Measurements from ENCODE around the gene TAGLN3. TPM values are rescaled to one million over a fixed set of nuclear protein-coding genes. Genes with fewer than 3 reads are reported as not detected.

Gene TAGLN3
- polyA plus RNA-seq, 1 of the 3 experiments (the other 2 are of a cell fraction) = 19.6 TPM

- no peak overlapping the region for H3K27ac ChIP-seq (ENCODE audit: low read depth in 2 of 2, low read length in 1 of 2)
- no peaks in the 10 kb centered on the region for H3K79me2 ChIP-seq (ENCODE audit: insufficient read depth)
- no peaks in the 10 kb centered on the region for H3K27me3 ChIP-seq (ENCODE audit: insufficient read depth)
- 98% methylated on average over 3 of the region's 3 CpGs for WGBS (ENCODE audit: low lambda C conversion rate)
- H4K20me1 ChIP-seq (ENCODE audit: insufficient read depth) = no peaks in the 10 kb centered on the region
- no peaks in the 10 kb centered on the region for H3K9me3 ChIP-seq
- TF ChIP-seq TCF12 (IDR thresholded peaks at IDR 0.05) = no peak
- no peak for TF ChIP-seq RFX5 (IDR thresholded peaks at IDR 0.05; ENCODE audit: low read length)
- TF ChIP-seq CTCF (IDR thresholded peaks at IDR 0.05) = no peak
- no peak for TF ChIP-seq USF1 (IDR thresholded peaks at IDR 0.05; ENCODE audit: borderline replicate concordance, low read depth)
- TF ChIP-seq SMC3 (IDR thresholded peaks at IDR 0.05; ENCODE audit: low read depth, low read length) = no peak
- TF ChIP-seq RCOR1 (IDR thresholded peaks at IDR 0.05; ENCODE audit: low read length) = no peak
- TF ChIP-seq PBX3 (IDR thresholded peaks at IDR 0.05) = no peak
- ChIA-PET CTCF (interaction anchor here (1.7 to 12.2 kb wide), 5 partner anchors 43 to 301 kb away, joined by 5 to 255 read pairs (median 10); no protein-coding TSS in a partner anchor), POLR2A (no interaction called here)
- peaks cover 2 to 7% of the 10 kb centered on the region in 2 experiments; a peak in 2 of 4 replicates for H3K4me1 ChIP-seq (ENCODE audit: control insufficient read depth in 1 of 2, insufficient read depth in 2 of 2, low read depth in 1 of 2, low read length in 1 of 2)
- no peak overlapping the region for H3K9ac ChIP-seq
- no peak overlapping the region for H2AFZ ChIP-seq (ENCODE audit: low read depth)
- H3K4me2 ChIP-seq = no peak overlapping the region
- peaks cover 26% of the 10 kb centered on the region for H3F3A ChIP-seq (replicated peaks; ENCODE audit: insufficient read depth)
- H3K4me3 ChIP-seq (ENCODE audit: low read depth in 2 of 2, low read length in 1 of 2) = no peak overlapping the region
- peaks cover 52 to 63% of the 10 kb centered on the region in 2 experiments for H3K36me3 ChIP-seq (replicated peaks in 1 of 2; ENCODE audit: control insufficient read depth in 1 of 2, insufficient read depth in 2 of 2, low read length in 1 of 2)
- H3K9me2 ChIP-seq = no peaks in the 10 kb centered on the region
- no peak for DNase-seq
These were observed 28.3 kb upstream of the TAGLN3 start for GRCh38 chr3:111970376-111970775.

GRCh38 chr3:111971533-111972130 is 27.1 kb upstream of the TAGLN3 start:
- CTCF ChIA-PET = interaction anchor here (0.8 to 12.2 kb wide), 6 partner anchors 26 to 303 kb away, joined by 3 to 255 read pairs (median 4); no protein-coding TSS in a partner anchor
- POLR2A ChIA-PET = no interaction called here

More at GRCh38 chr3:111971533-111972130, 27.1 kb upstream of the TAGLN3 start:
- Histone ChIP-seq H4K20me1 (ENCODE audit: insufficient read depth) (no peaks in the 10 kb centered on the region), H3K27ac (ENCODE audit: low read depth in 2 of 2, low read length in 1 of 2) (no peak overlapping the region), H3K4me1 (ENCODE audit: control insufficient read depth in 1 of 2, insufficient read depth in 2 of 2, low read depth in 1 of 2, low read length in 1 of 2) (peaks cover 2 to 7% of the 10 kb centered on the region in 2 experiments; a peak in 2 of 4 replicates), H3K4me2 (no peak overlapping the region), H3K27me3 (ENCODE audit: insufficient read depth) (no peaks in the 10 kb centered on the region), H3K9me2 (no peaks in the 10 kb centered on the region), H3K9ac (no peak overlapping the region), H3K9me3 (no peaks in the 10 kb centered on the region), H3K36me3 (replicated peaks in 1 of 2; ENCODE audit: control insufficient read depth in 1 of 2, insufficient read depth in 2 of 2, low read length in 1 of 2) (peaks cover 45 to 61% of the 10 kb centered on the region in 2 experiments), H3K79me2 (ENCODE audit: insufficient read depth) (no peaks in the 10 kb centered on the region), H3K4me3 (ENCODE audit: low read depth in 2 of 2, low read length in 1 of 2) (no peak overlapping the region), H3F3A (replicated peaks; ENCODE audit: insufficient read depth) (peaks cover 30% of the 10 kb centered on the region), H2AFZ (ENCODE audit: low read depth) (no peak overlapping the region)
- no peak for TF ChIP-seq EZH2phosphoT487 (IDR thresholded peaks at IDR 0.05; ENCODE audit: borderline replicate concordance, low read depth)
- no peak for TF ChIP-seq ELF1 (IDR thresholded peaks at IDR 0.05)
- no peak for TF ChIP-seq FOXJ3 (CRISPR knock-in tag; IDR thresholded peaks at IDR 0.05)
- no peak for TF ChIP-seq RAD21 (IDR thresholded peaks at IDR 0.05; ENCODE audit: low read length)
- WGBS (ENCODE audit: low lambda C conversion rate) = 95% methylated on average over 11 of the region's 11 CpGs
- DNase-seq = no peak

Data from SK-N-SH (cell line).